Measurements from ENCODE around the gene EBP.

The EBP gene

DNA sequence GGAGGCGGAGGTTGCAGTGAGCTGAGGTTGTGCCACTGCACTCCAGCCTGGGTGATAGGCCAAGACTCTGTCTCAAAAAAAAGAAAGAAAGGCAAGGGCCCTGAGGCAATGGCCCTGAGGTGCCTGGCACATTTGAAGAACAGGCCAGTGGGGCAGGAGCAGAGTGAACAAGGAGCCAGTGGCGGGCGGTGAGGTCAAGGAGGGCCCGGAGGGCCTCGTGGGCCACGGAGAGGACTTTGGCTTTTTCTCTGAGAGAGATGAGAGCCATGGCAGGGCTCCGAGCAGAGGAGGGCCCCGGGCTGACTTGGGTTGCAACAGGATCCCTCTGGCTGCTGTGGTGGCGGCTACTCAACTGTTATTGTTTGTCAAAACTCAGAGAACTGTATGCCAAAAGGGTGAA, 32.3 kb upstream of the EBP start:
- no peaks in the 10 kb centered on the region for H3K79me2 ChIP-seq (ENCODE audit: control insufficient read depth, insufficient read depth, low read length)
- no peaks in the 10 kb centered on the region for H3K4me1 ChIP-seq (ENCODE audit: control insufficient read depth, low read depth, low read length)
- no CpG with 5 or more reads among the region's 9 CpGs for WGBS (ENCODE audit: extremely low coverage, insufficient coverage, low lambda C conversion rate)
- H3K18ac ChIP-seq (ENCODE audit: low read length) = no peak overlapping the region
- no peak overlapping the region for H2BK5ac ChIP-seq (ENCODE audit: low read length)
- no peak overlapping the region for H3K23ac ChIP-seq (ENCODE audit: low read length)
- no peak overlapping the region for H2BK15ac ChIP-seq (replicated peaks; ENCODE audit: low read depth)
- no peak for DNase-seq
- no peak overlapping the region for H4K8ac ChIP-seq (ENCODE audit: low read depth, low read length)
- H3K4me2 ChIP-seq (ENCODE audit: low read length) = no peak overlapping the region
- H2AK5ac ChIP-seq (ENCODE audit: low read length) = no peak overlapping the region
- H4K5ac ChIP-seq (ENCODE audit: low read length) = no peak overlapping the region
- H2BK120ac ChIP-seq (ENCODE audit: low read depth, low read length) = no peak overlapping the region
- H3K27ac ChIP-seq (ENCODE audit: low read depth, low read length) = no peak overlapping the region
- H3K79me1 ChIP-seq (ENCODE audit: low read length) = no peaks in the 10 kb centered on the region
- no peak overlapping the region for H3K9ac ChIP-seq (ENCODE audit: low read length)
- no peak overlapping the region for H3K4me3 ChIP-seq (ENCODE audit: low read length)
- no peak overlapping the region for H3K4ac ChIP-seq (ENCODE audit: low read depth, low read length)
- H3K27me3 ChIP-seq (ENCODE audit: insufficient read depth, low read length, poor library complexity) = no peaks in the 10 kb centered on the region
- H3K56ac ChIP-seq (ENCODE audit: low read length) = no peak overlapping the region
- H3K36me3 ChIP-seq (ENCODE audit: control insufficient read depth, insufficient read depth, low read length) = no peaks in the 10 kb centered on the region

DNA sequence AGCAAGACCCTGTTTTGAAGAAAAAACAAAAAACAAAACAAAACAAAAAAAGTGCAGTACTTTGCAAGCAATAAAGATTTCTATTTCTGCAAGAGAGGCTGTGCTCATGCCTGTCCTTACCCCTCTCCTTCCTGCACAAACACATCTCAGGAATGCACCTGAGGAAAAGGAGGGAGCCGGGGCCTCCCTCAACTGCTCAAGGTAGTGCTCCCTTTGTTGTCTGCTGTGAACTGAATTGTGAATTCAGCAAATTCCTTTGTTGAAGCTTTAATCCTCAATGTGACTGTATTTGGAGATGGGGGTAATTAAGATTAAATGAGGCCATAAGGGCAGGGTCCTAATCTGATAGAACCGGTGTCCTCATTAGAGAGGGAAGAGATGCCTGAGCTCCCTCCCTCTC, 31.7 kb upstream of the EBP start:
- Histone ChIP-seq H3K79me2 (ENCODE audit: control insufficient read depth, insufficient read depth, low read length) (no peaks in the 10 kb centered on the region), H3K56ac (ENCODE audit: low read length) (no peak overlapping the region), H3K4ac (ENCODE audit: low read depth, low read length) (no peak overlapping the region), H2BK5ac (ENCODE audit: low read length) (no peak overlapping the region), H3K27me3 (ENCODE audit: insufficient read depth, low read length, poor library complexity) (no peaks in the 10 kb centered on the region), H3K4me2 (ENCODE audit: low read length) (no peak overlapping the region), H2BK120ac (ENCODE audit: low read depth, low read length) (no peak overlapping the region), H2AK5ac (ENCODE audit: low read length) (no peak overlapping the region), H2BK15ac (replicated peaks; ENCODE audit: low read depth) (no peak overlapping the region), H3K36me3 (ENCODE audit: control insufficient read depth, insufficient read depth, low read length) (no peaks in the 10 kb centered on the region), H3K79me1 (ENCODE audit: low read length) (no peaks in the 10 kb centered on the region), H4K8ac (ENCODE audit: low read depth, low read length) (no peak overlapping the region), H3K27ac (ENCODE audit: low read depth, low read length) (no peak overlapping the region), H3K18ac (ENCODE audit: low read length) (no peak overlapping the region), H3K4me3 (ENCODE audit: low read length) (no peak overlapping the region), H3K23ac (ENCODE audit: low read length) (no peak overlapping the region), H3K9ac (ENCODE audit: low read length) (no peak overlapping the region), H4K5ac (ENCODE audit: low read length) (no peak overlapping the region), H3K4me1 (ENCODE audit: control insufficient read depth, low read depth, low read length) (no peaks in the 10 kb centered on the region)
- no peak for DNase-seq
- WGBS (ENCODE audit: extremely low coverage, insufficient coverage, low lambda C conversion rate) = no CpG with 5 or more reads among the region's 2 CpGs

DNA sequence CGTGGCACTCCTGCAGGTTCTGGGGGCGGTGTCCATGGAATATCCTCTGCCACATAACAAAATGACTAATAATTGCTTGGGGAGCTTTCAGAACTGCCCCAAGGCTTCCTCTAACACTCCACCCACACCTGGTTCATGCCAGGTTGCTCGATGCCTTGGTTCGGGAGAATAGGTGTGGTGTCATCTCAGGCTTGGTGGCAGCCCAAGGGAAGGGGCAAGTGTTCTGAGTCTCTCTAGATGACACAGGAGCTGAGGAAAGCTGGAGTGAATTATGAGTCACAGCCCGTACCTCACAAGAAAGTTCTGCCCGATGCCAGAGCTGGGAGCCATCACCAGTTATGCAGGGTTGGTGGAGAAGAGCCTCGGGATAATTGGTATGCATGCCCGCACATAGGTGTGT, 30.9 kb upstream of the EBP start:
- no peak overlapping the region for H3K18ac ChIP-seq (ENCODE audit: low read length)
- H2AK5ac ChIP-seq (ENCODE audit: low read length) = no peak overlapping the region
- H3K56ac ChIP-seq (ENCODE audit: low read length) = no peak overlapping the region
- H3K9ac ChIP-seq (ENCODE audit: low read length) = no peak overlapping the region
- no peak overlapping the region for H4K5ac ChIP-seq (ENCODE audit: low read length)
- H3K79me1 ChIP-seq (ENCODE audit: low read length) = no peaks in the 10 kb centered on the region
- H2BK5ac ChIP-seq (ENCODE audit: low read length) = no peak overlapping the region
- H3K23ac ChIP-seq (ENCODE audit: low read length) = no peak overlapping the region
- H4K8ac ChIP-seq (ENCODE audit: low read depth, low read length) = no peak overlapping the region
- H3K4me3 ChIP-seq (ENCODE audit: low read length) = no peak overlapping the region
- H3K4me1 ChIP-seq (ENCODE audit: control insufficient read depth, low read depth, low read length) = no peaks in the 10 kb centered on the region
- no peaks in the 10 kb centered on the region for H3K36me3 ChIP-seq (ENCODE audit: control insufficient read depth, insufficient read depth, low read length)
- DNase-seq = no peak
- no peak overlapping the region for H3K4me2 ChIP-seq (ENCODE audit: low read length)
- H3K4ac ChIP-seq (ENCODE audit: low read depth, low read length) = no peak overlapping the region
- H2BK15ac ChIP-seq (replicated peaks; ENCODE audit: low read depth) = no peak overlapping the region
- no peaks in the 10 kb centered on the region for H3K27me3 ChIP-seq (ENCODE audit: insufficient read depth, low read length, poor library complexity)
- no CpG with 5 or more reads among the region's 8 CpGs for WGBS (ENCODE audit: extremely low coverage, insufficient coverage, low lambda C conversion rate)
- no peak overlapping the region for H2BK120ac ChIP-seq (ENCODE audit: low read depth, low read length)
- H3K27ac ChIP-seq (ENCODE audit: low read depth, low read length) = no peak overlapping the region
- H3K79me2 ChIP-seq (ENCODE audit: control insufficient read depth, insufficient read depth, low read length) = no peaks in the 10 kb centered on the region

DNA sequence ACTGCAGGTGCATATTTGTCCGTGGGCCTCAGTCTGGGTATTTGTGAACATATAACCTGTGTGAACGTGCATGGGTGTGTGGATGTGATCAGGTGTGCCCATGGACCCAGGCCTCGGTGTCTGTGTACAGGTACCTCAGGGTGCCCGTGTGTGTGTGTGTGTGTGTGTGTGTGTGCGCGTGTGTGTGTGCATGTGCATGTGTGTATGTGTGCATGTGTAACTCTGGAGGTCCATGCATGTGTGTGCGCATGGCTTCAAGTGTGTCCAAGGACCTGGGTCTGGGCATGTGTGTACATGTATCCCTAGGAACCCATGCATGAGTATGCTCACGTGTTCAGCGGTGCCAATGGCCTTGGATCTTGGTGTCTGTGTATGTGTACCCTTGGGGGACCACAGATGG, 29.8 kb upstream of the EBP start:
- H3K4me3 ChIP-seq (ENCODE audit: low read length) = no peak overlapping the region
- no peak overlapping the region for H2BK15ac ChIP-seq (replicated peaks; ENCODE audit: low read depth)
- WGBS (ENCODE audit: extremely low coverage, insufficient coverage, low lambda C conversion rate) = no CpG with 5 or more reads among the region's 9 CpGs
- H3K27ac ChIP-seq (ENCODE audit: low read depth, low read length) = no peak overlapping the region
- no peak overlapping the region for H3K4me2 ChIP-seq (ENCODE audit: low read length)
- no peak overlapping the region for H4K5ac ChIP-seq (ENCODE audit: low read length)
- no peak overlapping the region for H2AK5ac ChIP-seq (ENCODE audit: low read length)
- no peaks in the 10 kb centered on the region for H3K79me1 ChIP-seq (ENCODE audit: low read length)
- no peak overlapping the region for H3K4ac ChIP-seq (ENCODE audit: low read depth, low read length)
- no peak overlapping the region for H3K56ac ChIP-seq (ENCODE audit: low read length)
- no peaks in the 10 kb centered on the region for H3K36me3 ChIP-seq (ENCODE audit: control insufficient read depth, insufficient read depth, low read length)
- no peaks in the 10 kb centered on the region for H3K79me2 ChIP-seq (ENCODE audit: control insufficient read depth, insufficient read depth, low read length)
- no peaks in the 10 kb centered on the region for H3K27me3 ChIP-seq (ENCODE audit: insufficient read depth, low read length, poor library complexity)
- H4K8ac ChIP-seq (ENCODE audit: low read depth, low read length) = no peak overlapping the region
- H3K18ac ChIP-seq (ENCODE audit: low read length) = no peak overlapping the region
- H3K4me1 ChIP-seq (ENCODE audit: control insufficient read depth, low read depth, low read length) = no peaks in the 10 kb centered on the region
- no peak overlapping the region for H2BK5ac ChIP-seq (ENCODE audit: low read length)
- H3K9ac ChIP-seq (ENCODE audit: low read length) = no peak overlapping the region
- no peak overlapping the region for H3K23ac ChIP-seq (ENCODE audit: low read length)
- H2BK120ac ChIP-seq (ENCODE audit: low read depth, low read length) = no peak overlapping the region
- DNase-seq = no peak

DNA sequence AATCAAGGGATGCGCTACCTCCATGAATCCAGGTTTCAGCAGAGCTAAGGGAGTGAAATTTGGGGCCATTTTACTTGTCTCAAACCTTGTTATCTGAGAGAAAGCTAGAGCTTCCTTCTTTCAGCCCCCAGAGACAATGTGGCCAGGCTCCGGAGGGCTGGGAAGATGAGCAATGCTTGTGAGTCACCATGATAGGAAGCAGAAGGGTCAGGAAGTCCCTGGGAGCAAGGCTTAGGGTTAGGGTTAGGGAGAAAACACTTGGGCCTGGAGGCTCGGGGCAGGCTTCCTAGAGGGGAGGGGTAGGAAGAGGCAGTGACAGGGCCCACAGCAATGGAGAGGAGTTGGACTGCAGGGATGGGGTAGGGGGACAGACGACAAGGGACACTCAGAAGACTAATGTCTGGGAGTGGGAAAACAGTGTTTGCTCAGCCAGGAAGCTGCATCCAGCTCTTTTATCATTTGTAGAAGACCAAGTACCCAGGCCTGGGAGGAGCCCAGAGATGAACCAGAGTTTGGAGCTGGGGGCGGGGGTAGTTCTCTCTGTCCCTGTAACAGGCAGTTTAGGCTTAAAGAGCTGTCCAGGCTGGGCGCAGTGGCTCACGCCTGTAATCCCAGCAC, 29.2 kb upstream of the EBP start:
- Histone ChIP-seq H4K5ac (ENCODE audit: low read length) (no peak overlapping the region), H3K9ac (ENCODE audit: low read length) (no peak overlapping the region), H3K36me3 (ENCODE audit: control insufficient read depth, insufficient read depth, low read length) (no peaks in the 10 kb centered on the region), H2BK120ac (ENCODE audit: low read depth, low read length) (no peak overlapping the region), H4K8ac (ENCODE audit: low read depth, low read length) (no peak overlapping the region), H3K4ac (ENCODE audit: low read depth, low read length) (no peak overlapping the region), H3K4me3 (ENCODE audit: low read length) (no peak overlapping the region), H3K4me1 (ENCODE audit: control insufficient read depth, low read depth, low read length) (no peaks in the 10 kb centered on the region), H3K79me1 (ENCODE audit: low read length) (no peaks in the 10 kb centered on the region), H3K4me2 (ENCODE audit: low read length) (no peak overlapping the region), H3K56ac (ENCODE audit: low read length) (no peak overlapping the region), H3K18ac (ENCODE audit: low read length) (no peak overlapping the region), H3K79me2 (ENCODE audit: control insufficient read depth, insufficient read depth, low read length) (no peaks in the 10 kb centered on the region), H2BK15ac (replicated peaks; ENCODE audit: low read depth) (no peak overlapping the region), H3K27me3 (ENCODE audit: insufficient read depth, low read length, poor library complexity) (no peaks in the 10 kb centered on the region), H3K27ac (ENCODE audit: low read depth, low read length) (no peak overlapping the region), H2AK5ac (ENCODE audit: low read length) (no peak overlapping the region), H3K23ac (ENCODE audit: low read length) (no peak overlapping the region), H2BK5ac (ENCODE audit: low read length) (no peak overlapping the region)
- DNase-seq = no peak
- no CpG with 5 or more reads among the region's 7 CpGs for WGBS (ENCODE audit: extremely low coverage, insufficient coverage, low lambda C conversion rate)

DNA sequence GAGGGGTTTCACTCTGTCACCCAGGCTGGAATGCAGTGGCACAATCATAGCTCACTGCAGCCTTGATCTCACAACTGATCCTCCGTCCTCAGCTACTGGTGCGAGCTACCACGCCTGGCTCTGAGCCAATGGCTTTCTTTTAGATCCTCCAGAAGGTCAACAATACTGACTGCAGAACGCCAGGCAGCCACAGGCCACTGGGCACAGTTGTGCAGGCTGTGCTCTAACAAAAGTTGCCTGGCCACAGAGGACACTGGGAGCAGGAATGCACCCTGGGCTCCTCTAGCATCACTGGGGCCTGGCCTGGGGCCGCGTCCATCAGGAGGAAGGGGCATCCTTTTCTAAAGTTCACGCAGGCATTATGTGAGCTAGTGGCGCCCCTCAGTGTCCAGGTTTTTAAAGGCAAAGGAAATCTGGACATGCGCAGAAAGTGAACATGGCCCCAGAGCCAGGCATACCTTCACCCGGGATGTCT, 27.7 kb upstream of the EBP start:
- Histone ChIP-seq H3K9ac (ENCODE audit: low read length) (no peak overlapping the region), H4K8ac (ENCODE audit: low read depth, low read length) (no peak overlapping the region), H3K4me3 (ENCODE audit: low read length) (no peak overlapping the region), H3K27ac (ENCODE audit: low read depth, low read length) (no peak overlapping the region), H3K4ac (ENCODE audit: low read depth, low read length) (no peak overlapping the region), H2BK15ac (replicated peaks; ENCODE audit: low read depth) (no peak overlapping the region), H2BK5ac (ENCODE audit: low read length) (no peak overlapping the region), H3K79me1 (ENCODE audit: low read length) (no peaks in the 10 kb centered on the region), H2AK5ac (ENCODE audit: low read length) (no peak overlapping the region), H2BK120ac (ENCODE audit: low read depth, low read length) (no peak overlapping the region), H3K27me3 (ENCODE audit: insufficient read depth, low read length, poor library complexity) (no peaks in the 10 kb centered on the region), H3K79me2 (ENCODE audit: control insufficient read depth, insufficient read depth, low read length) (no peaks in the 10 kb centered on the region), H3K4me1 (ENCODE audit: control insufficient read depth, low read depth, low read length) (no peaks in the 10 kb centered on the region), H3K4me2 (ENCODE audit: low read length) (no peak overlapping the region), H3K23ac (ENCODE audit: low read length) (no peak overlapping the region), H3K18ac (ENCODE audit: low read length) (no peak overlapping the region), H3K56ac (ENCODE audit: low read length) (no peak overlapping the region), H3K36me3 (ENCODE audit: control insufficient read depth, insufficient read depth, low read length) (no peaks in the 10 kb centered on the region), H4K5ac (ENCODE audit: low read length) (no peak overlapping the region)
- DNase-seq = peak; percentile 77
- WGBS (ENCODE audit: extremely low coverage, insufficient coverage, low lambda C conversion rate) = no CpG with 5 or more reads among the region's 10 CpGs
